ENCODE measurements around the gene TSHR.

DNA sequence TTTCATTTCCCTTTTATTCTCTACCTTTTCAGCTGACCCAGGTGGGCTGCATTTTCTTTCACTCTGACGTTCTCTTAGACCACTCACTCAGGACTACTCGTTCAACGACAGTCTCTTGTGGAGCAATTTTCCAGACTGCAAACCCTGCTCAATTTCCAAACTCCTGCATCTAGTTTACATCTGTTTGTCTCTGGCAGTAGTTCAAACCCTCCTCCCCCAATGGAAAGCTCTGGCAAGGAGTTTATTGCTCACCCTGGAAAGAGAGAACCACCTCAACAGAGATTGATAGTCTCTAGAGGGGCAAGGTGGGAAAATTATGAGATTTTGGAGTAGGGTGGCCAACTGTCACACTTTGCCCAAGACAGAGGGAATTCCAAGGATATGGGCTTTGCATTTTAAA is 130.2 kb downstream of the TSHR start:
- no peak for TF ChIP-seq CTCF (IDR thresholded peaks at IDR 0.05)
- no peak for TF ChIP-seq FOXK1 (CRISPR knock-in tag; IDR thresholded peaks at IDR 0.05)
- no peak for TF ChIP-seq JUN (CRISPR knock-in tag; IDR thresholded peaks at IDR 0.05)
- TF ChIP-seq MXD4 (CRISPR knock-in tag; IDR thresholded peaks at IDR 0.05; ENCODE audit: borderline replicate concordance) = no peak
- TF ChIP-seq CREB1 (CRISPR knock-in tag; IDR thresholded peaks at IDR 0.05) = no peak
- TF ChIP-seq RORB (CRISPR knock-in tag; IDR thresholded peaks at IDR 0.05) = no peak
- TF ChIP-seq, protein P1, sequence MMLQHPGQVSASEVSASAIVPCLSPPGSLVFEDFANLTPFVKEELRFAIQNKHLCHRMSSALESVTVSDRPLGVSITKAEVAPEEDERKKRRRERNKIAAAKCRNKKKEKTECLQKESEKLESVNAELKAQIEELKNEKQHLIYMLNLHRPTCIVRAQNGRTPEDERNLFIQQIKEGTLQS (CRISPR knock-in tag; conservative IDR thresholded peaks at IDR 0.05) = no peak
- TF ChIP-seq NR3C1 (CRISPR knock-in tag; conservative IDR thresholded peaks at IDR 0.05; ENCODE audit: low read depth) = no peak
- TF ChIP-seq HMGXB4 (CRISPR knock-in tag; IDR thresholded peaks at IDR 0.05) = no peak
- no peak for TF ChIP-seq MAX (CRISPR knock-in tag; IDR thresholded peaks at IDR 0.05)
